HG03060 (cell line): ENCODE results near the gene TNS3.

Experiments
- ATAC-seq: cut with Tn5 transposase; IDR thresholded peaks from one replicate; pipeline ENCODE4 v1.9.1; 2021; ENCODE audit warnings: low read depth, moderate number of reproducible peaks; ENCODE audit not compliant: unreplicated experiment

TNS3 gene

GRCh38 chr7:47568547-47568946, 13.4 kb downstream of the TNS3 start:
- ATAC-seq = no peak

- ATAC-seq = no peak
Measured at GRCh38 chr7:47568056-47568455, 13.9 kb downstream of the TNS3 start.

GRCh38 chr7:47565640-47566250, 16.2 kb downstream of the TNS3 start:
- no peak for ATAC-seq

- no peak for ATAC-seq
Measured at GRCh38 chr7:47563521-47563920, 18.4 kb downstream of the TNS3 start.

GRCh38 chr7:47561715-47562446, 20.0 kb downstream of the TNS3 start:
- no peak for ATAC-seq

GRCh38 chr7:47559306-47560220, 22.3 kb downstream of the TNS3 start:
- ATAC-seq = no peak

GRCh38 chr7:47557694-47558670, 23.9 kb downstream of the TNS3 start:
- ATAC-seq = no peak

GRCh38 chr7:47557317-47557693, 24.6 kb downstream of the TNS3 start:
- ATAC-seq = no peak

GRCh38 chr7:47556511-47557180, 25.3 kb downstream of the TNS3 start:
- ATAC-seq = no peak

- no peak for ATAC-seq
Measured at GRCh38 chr7:47553309-47553708, 28.6 kb downstream of the TNS3 start.

GRCh38 chr7:47552621-47553020, 29.3 kb downstream of the TNS3 start:
- ATAC-seq = peak; percentile 99

GRCh38 chr7:47551668-47552440, 30.1 kb downstream of the TNS3 start:
- no peak for ATAC-seq

- ATAC-seq = no peak
Measured at GRCh38 chr7:47550788-47551470, 31.0 kb downstream of the TNS3 start.

- ATAC-seq = no peak
Measured at GRCh38 chr7:47549916-47550315, 32.0 kb downstream of the TNS3 start.

GRCh38 chr7:47549397-47549796, 32.5 kb downstream of the TNS3 start:
- no peak for ATAC-seq

- no peak for ATAC-seq
Measured at GRCh38 chr7:47548546-47548945, 33.4 kb downstream of the TNS3 start.

- no peak for ATAC-seq
Measured at GRCh38 chr7:47546733-47547494, 35.0 kb downstream of the TNS3 start.

GRCh38 chr7:47546171-47546570, 35.7 kb downstream of the TNS3 start:
- no peak for ATAC-seq
